Prostate gland (tissue), 2 donors: ENCODE results near the gene CBFA2T2.

Experiments used
- CTCF ChIP-seq, 4 experiments: fragments of 200-600 bp in 2 of 4; fragments of 450-650 bp in 2 of 4; sonication (generic) in 2 of 4; IDR thresholded peaks; 1 replicate in 3 of 4; 2 replicates in 1 of 4; pipeline ENCODE4 v1.5.1; 2016 to 2019; ENCODE audit warnings: antibody characterized with exemption in 4 of 4, mild to moderate bottlenecking in 2 of 4, moderate library complexity in 2 of 4
- POLR2A ChIP-seq: fragments of 450-650 bp; IDR thresholded peaks from one replicate; pipeline ENCODE4 v1.6.1; 2016; ENCODE audit warnings: antibody characterized with exemption, mild to moderate bottlenecking

GRCh38 chr20:33474963-33475362, 14.9 kb upstream of the CBFA2T2 start:
- TF ChIP-seq POLR2A = no peak
- TF ChIP-seq CTCF (IDR thresholded peaks at IDR 0.05) = no peak
